HG02763 (cell line): ENCODE data around the gene PCNX2.

Source experiments
- ATAC-seq: cut with Tn5 transposase; IDR thresholded peaks from one replicate; pipeline ENCODE4 v1.9.1; 2021; ENCODE audit warnings: mild to moderate bottlenecking, moderate library complexity; ENCODE audit not compliant: unreplicated experiment

Gene PCNX2

DNA sequence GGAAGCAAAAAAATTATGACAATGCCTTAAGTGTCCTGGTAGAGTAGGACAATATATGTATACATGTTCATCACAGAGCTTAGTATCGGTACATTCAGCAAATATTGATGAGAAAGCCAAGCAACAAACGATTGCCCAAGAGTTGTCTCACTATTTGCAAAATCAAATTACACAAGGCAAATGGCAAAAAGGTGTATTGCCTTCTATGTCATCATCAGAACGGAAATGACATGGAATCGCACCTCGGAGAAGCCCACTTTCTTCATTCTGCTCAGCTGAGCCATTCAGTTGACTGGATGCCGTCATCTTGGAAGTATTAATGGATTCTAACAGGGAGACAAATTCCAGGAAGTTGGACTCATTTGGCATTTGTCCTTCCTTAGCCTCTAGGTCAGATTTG is 37.7 kb downstream of the PCNX2 start:
- ATAC-seq = no peak

GRCh38 chr1:233256789-233257188 is 38.7 kb downstream of the PCNX2 start:
- no peak for ATAC-seq

DNA sequence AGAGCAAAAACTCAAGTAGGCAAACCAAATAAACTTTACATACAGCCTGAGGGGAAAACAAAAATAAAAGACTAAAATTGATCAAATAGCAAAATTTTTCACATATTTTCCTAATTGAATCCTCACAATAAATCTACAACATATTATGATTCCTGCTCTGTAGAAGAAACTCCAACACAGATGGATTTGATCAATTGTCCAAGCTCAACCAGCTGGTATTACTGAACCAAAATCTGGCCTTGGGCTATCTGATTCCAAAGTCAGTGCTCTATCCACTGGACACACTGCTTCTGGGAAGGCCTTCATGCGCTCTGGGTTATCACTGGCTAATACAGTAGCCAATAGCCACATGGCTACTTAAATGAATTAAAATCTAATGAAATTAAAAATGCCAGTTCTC is 39.3 kb downstream of the PCNX2 start:
- no peak for ATAC-seq

GRCh38 chr1:233255145-233255544 is 40.4 kb downstream of the PCNX2 start:
- ATAC-seq = no peak

GRCh38 chr1:233253832-233254331 is 41.6 kb downstream of the PCNX2 start:
- ATAC-seq = no peak

DNA sequence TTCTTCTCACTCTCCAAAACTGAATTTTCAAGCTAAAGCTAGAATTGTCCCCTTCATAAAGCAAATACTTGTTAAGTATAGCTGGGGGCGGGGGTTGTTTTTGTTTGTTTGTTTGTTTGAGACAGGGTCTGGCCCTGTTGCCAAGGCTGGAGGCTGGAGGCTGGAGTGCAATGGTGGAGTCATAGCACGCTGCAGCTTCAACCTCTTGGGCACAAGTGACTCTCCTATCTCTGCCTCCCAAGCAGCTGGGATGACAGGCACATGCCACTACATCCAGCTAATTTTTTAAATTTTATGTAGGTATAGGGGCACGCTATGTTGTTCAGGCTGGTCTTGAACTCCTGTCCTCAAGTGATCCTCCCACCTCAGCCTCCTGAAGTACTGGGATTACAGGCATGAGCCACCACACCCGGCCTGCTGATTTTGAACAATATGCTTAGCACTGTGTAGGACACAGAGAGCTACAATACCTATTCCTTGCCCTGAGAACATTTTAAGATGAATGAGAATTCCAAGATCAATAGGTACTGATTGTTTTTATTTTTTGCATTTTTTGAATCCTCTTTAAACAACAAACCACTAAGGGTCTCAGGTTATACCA is 42.2 kb downstream of the PCNX2 start:
- no peak for ATAC-seq

GRCh38 chr1:233252441-233252840 is 43.1 kb downstream of the PCNX2 start:
- ATAC-seq = no peak

- ATAC-seq = no peak
Observed at GRCh38 chr1:233251201-233251720, 44.3 kb downstream of the PCNX2 start.

DNA sequence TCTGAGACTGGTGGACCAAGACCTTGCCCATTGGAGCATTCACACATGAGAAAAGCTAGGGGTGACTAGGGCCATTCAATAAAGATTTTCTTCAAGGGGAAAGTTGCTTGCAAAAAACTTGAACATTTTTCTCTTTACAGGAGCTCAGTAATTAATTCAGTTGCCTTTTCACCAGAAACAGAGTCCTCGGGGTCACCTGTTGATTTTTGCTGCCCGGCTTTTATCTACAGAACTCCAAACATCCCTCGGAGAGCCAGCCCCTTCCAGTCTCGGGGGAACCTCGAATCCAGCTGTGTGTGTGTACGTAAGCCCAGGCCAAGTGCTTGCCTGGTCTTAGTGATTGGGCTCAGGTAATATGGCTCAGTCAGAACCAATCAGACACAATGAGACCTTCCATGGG is 47.5 kb downstream of the PCNX2 start:
- no peak for ATAC-seq

DNA sequence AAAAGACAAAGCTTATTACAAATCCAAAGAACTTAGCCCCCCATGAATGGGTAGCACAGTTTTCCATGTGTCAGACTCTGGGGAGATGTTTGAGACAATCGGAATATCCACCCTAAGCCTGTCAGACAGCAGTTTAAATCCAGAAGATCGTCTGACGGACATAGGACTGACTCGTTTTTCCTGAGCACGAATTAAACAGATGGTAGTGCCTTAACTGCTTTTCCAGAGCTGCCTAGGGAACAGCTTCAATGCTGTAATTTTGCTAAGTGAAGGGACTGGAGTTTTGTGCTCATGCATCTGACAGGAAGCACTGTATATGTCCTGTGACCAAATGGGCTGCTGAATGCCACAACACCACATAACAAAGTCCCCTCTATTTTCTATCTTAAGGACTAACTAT is 48.6 kb downstream of the PCNX2 start:
- no peak for ATAC-seq

GRCh38 chr1:233245191-233245765 is 50.2 kb downstream of the PCNX2 start:
- no peak for ATAC-seq

GRCh38 chr1:233244183-233244582 is 51.3 kb downstream of the PCNX2 start:
- no peak for ATAC-seq

- ATAC-seq = no peak
Observed at GRCh38 chr1:233242827-233243483, 52.6 kb downstream of the PCNX2 start.

GRCh38 chr1:233241759-233242158 is 53.8 kb downstream of the PCNX2 start:
- no peak for ATAC-seq

GRCh38 chr1:233240829-233241682 is 54.5 kb downstream of the PCNX2 start:
- ATAC-seq = no peak

GRCh38 chr1:233240371-233240770 is 55.2 kb downstream of the PCNX2 start:
- ATAC-seq = no peak

GRCh38 chr1:233238884-233239431 is 56.6 kb downstream of the PCNX2 start:
- no peak for ATAC-seq

DNA sequence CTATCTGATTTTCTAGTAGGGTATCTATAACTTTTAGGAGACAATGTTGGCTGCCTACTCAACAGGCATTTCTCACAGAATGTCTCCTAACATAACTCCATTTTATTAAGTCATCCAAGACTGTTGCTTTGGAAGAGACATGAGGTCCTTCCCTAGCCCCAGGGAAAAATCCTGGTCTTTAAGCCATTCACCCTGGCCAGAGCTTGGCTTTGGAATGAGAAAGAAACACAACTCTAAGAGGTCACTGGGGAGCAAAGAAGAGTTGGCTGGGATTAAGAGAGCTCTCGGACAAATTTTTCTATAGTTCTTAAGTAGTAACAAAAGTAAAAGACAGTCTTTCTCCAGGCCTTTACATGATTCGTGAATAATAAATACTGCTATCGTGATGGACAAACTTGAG is 57.9 kb downstream of the PCNX2 start:
- no peak for ATAC-seq

GRCh38 chr1:233233508-233234040 is 62.0 kb downstream of the PCNX2 start:
- ATAC-seq = no peak

- no peak for ATAC-seq
Observed at GRCh38 chr1:233230011-233230410, 65.5 kb downstream of the PCNX2 start.

DNA sequence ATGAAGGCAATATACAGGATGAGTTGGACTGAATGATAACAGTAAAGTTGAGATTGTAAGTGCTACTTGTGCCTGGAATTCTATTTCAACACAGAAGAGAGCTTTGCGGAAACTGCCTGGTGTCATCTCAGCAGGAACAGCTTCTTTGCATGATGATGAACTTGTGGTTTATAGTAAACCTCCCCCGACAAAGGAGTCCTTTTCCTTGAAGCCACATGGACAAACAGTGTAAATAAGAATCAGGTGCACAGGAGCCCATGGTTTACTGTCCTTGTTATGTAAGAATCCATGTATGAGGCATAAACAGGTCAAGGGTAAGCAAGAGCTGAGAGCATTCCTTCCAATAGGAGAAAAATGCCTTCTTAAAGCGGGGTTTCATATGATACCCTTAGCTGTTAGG is 66.2 kb downstream of the PCNX2 start:
- ATAC-seq = no peak
